Lower lobe of right lung (tissue), 2 donors: ENCODE data around the gene OR52I2. TPM values are rescaled to one million over a fixed set of nuclear protein-coding genes. Genes with fewer than 3 reads are reported as not detected.
A peak's percentile ranks its signal among the peaks of the same experiment; 100 is the strongest.

Source experiments
- ATAC-seq, 2 donors: fragments of 200-7000 bp; cut with Tn5 transposase; one replicate each; pipeline ENCODE4 v1.9.1; 2020 to 2022; ENCODE audit warnings: mild to moderate bottlenecking in 2 of 2, moderate library complexity in 2 of 2
- DNase-seq: peaks from one replicate; pipeline ENCODE4 v3.0.0-alpha.2; 2020
- H3K27ac ChIP-seq: fragments of 200-600 bp; one replicate; pipeline ENCODE4 v1.8.0; 2022
- H3K27me3 ChIP-seq: fragments of 200-600 bp; one replicate; pipeline ENCODE4 v1.8.0; 2022; ENCODE audit warnings: low read depth
- H3K36me3 ChIP-seq: fragments of 200-600 bp; one replicate; pipeline ENCODE4 v1.8.0; 2022; ENCODE audit warnings: mild to moderate bottlenecking
- H3K4me1 ChIP-seq: fragments of 200-600 bp; one replicate; pipeline ENCODE4 v1.8.0; 2022
- H3K4me3 ChIP-seq: fragments of 200-600 bp; one replicate; pipeline ENCODE4 v1.8.0; 2022; ENCODE audit warnings: mild to moderate bottlenecking
- H3K9me3 ChIP-seq: fragments of 200-600 bp; one replicate; pipeline ENCODE4 v1.8.0; 2022
- intact Hi-C: fragments of 100-400 bp; cut with DNase I; formaldehyde crosslinking; loops from one replicate; pipeline ENCODE4 v1.11.0; 2022
- total RNA-seq: library from RNA; stranded (reverse); fragmentation: NEBNext Ultra II Directional; extraction: Animal tissue kit (Norgen Biotek cat#: 25700); gene quantifications from one replicate; pipeline ENCODE4 v1.2.1, GENCODE V29; 2021
- TF ChIP-seq, protein P1 (sequence below): fragments of 200-600 bp; IDR thresholded peaks from one replicate; pipeline ENCODE4 v1.8.0; 2022; ENCODE audit warnings: antibody characterized with exemption, mild to moderate bottlenecking
- donor health status: DM: no; HTN: yes; CAD: no; lungs with severe emphysema.

OR52I2 gene
- total RNA-seq, 1 donor from 2014 or later: not detected

DNA sequence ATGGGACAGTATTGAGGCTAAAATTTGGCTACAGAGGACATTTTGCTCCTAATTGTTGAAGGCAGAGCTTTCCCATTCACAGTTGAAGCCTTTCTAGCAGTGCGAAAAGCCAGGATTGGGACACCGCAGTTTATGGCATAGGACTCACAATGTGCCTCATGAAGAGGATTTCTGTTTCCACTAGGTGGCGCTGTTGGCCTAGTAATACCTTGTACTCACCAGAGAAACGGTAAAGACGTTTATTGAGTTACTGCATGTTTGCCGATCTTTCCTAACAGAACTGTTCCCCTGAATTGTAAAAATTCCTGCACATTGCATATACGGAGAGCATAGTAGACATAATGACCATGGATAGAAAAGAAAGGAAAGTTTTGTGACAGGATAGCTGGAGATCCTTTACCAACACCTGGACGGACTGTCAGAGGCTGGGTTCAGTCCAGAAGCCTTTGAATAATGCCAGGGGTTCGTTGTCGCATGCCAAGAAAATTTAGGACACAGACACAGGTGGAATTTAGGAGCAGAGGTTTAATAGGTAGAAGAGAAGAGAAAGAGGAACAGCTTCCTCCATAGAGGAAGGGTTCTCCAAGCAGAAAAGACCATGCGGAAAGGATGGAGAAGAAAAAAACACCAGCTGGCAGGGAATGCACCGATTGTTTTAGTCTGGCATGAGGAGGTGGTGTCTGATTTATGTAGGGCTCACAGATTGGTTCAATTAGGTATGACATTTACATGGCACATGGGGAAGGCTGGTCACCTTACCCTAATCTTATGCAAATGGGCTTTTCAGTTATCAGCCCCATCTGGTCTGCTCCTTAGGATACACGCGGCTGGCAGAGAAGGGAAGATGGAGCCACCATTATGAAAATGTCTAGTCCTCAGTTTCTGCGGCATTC, 44.9 kb downstream of the OR52I2 start:
- Histone ChIP-seq H3K9me3 (no peaks in the 10 kb centered on the region), H3K4me3 (no peak overlapping the region), H3K27ac (no peak overlapping the region), H3K4me1 (no peaks in the 10 kb centered on the region), H3K27me3 (peaks cover 13% of the 10 kb centered on the region), H3K36me3 (no peaks in the 10 kb centered on the region)
- ATAC-seq: peak in 1 of 2 donors; percentile 59
- DNase-seq: no peak
- intact Hi-C loops: no loop called here
- TF ChIP-seq, protein P1, sequence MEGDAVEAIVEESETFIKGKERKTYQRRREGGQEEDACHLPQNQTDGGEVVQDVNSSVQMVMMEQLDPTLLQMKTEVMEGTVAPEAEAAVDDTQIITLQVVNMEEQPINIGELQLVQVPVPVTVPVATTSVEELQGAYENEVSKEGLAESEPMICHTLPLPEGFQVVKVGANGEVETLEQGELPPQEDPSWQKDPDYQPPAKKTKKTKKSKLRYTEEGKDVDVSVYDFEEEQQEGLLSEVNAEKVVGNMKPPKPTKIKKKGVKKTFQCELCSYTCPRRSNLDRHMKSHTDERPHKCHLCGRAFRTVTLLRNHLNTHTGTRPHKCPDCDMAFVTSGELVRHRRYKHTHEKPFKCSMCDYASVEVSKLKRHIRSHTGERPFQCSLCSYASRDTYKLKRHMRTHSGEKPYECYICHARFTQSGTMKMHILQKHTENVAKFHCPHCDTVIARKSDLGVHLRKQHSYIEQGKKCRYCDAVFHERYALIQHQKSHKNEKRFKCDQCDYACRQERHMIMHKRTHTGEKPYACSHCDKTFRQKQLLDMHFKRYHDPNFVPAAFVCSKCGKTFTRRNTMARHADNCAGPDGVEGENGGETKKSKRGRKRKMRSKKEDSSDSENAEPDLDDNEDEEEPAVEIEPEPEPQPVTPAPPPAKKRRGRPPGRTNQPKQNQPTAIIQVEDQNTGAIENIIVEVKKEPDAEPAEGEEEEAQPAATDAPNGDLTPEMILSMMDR: peak; percentile 57

DNA sequence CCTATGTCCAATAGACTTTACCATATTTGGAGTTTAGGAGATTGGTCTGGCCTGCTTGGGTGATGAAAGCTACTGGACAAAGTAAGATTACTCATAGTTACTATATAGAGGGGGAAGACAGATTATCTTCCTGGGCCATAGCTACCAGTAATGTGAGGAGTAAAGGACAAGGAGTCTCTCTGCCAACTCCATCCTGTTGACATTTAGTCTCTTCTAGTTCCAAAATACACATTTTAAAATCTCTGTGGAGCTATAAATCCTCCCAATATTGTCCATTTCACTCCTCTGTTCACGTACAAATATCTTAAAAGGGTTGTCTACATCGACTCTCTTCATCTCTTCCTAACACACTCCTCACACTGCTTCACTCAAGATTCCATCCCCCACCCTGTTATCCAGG, 54.6 kb downstream of the OR52I2 start:
- TF ChIP-seq, protein P1: no peak
- H3K27ac ChIP-seq: no peak overlapping the region
- no peaks in the 10 kb centered on the region for H3K36me3 ChIP-seq
- ATAC-seq (no peak), DNase-seq (no peak)
- H3K4me3 ChIP-seq: no peak overlapping the region
- peaks cover 5% of the 10 kb centered on the region for H3K4me1 ChIP-seq
- no peaks in the 10 kb centered on the region for H3K9me3 ChIP-seq
- intact Hi-C loops: no loop called here
- H3K27me3 ChIP-seq: peaks cover 5% of the 10 kb centered on the region

DNA sequence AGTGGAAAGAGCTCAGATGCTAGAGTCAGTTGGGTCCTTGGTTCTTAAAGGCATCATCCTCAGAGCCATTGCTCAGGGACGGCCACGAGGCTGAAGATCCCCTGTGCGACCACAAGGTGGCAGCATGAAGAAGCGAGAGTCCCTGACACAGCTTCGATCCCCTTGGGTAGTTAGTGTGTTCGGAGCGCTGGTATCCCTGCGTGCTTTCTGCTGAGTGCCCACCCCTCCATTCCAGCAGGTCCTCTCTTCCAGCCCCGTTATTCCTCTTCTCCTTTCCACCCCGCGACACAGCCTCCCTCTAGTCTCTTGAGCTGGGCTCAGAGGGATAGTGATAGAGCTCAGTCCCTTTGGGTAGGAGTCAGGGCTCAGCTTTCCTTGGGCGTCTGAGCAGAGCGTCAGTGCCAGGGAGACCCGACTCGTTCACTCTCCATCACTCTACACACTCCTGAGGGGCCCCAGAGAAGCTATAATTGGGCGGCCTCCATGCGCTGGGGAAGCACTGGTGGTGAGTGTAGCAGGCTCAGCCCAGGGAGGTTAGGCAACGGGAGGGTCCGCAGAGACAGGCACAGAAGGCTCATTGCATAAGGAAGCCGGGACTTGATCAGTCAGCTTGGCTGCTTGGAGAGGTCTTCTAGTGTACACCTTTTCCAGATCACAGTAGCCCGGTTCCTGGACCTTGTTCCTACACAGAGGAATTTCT, 55.6 kb downstream of the OR52I2 start, which contains the start of gene OR51D1:
TSS of gene OR51D1 (plus strand) at position 516 of the 700 bp plus-strand sequence. CDS start 2,314 bp downstream, outside the sequence.
- Histone ChIP-seq H3K9me3 (no peaks in the 10 kb centered on the region), H3K4me1 (peaks cover 5% of the 10 kb centered on the region), H3K27me3 (peaks cover 5% of the 10 kb centered on the region), H3K4me3 (peak within 1 kb of the TSS; percentile 12), H3K36me3 (no peaks in the 10 kb centered on the region), H3K27ac (no peak within 1 kb of the TSS)
- TF ChIP-seq, protein P1: peak; percentile 90
- DNase-seq: peak; percentile 74
- intact Hi-C loops: no loop called here
- ATAC-seq: peak; percentile 89 to 94

DNA sequence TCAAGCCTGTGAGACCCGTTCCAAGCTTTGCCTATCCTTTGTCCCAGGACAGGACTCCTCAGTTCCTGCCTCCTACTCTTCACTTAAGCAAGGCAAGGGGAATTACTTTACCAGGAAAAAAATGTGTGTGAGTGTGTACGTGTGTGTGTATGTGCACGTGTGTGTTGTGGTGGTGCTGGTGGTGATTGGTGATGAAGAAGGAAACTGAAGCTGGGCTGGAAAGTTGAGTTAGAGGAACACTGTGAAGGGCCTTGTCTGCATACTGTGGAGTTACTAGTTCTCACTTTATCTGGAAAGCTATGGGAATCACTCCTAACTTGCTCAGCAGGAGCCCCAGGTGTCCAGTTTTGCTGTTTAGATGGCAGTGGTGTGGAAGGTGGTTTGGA, 56.1 kb downstream of the OR52I2 start:
- H3K4me3 ChIP-seq: no peak overlapping the region
- H3K27me3 ChIP-seq: peaks cover 5% of the 10 kb centered on the region
- no peaks in the 10 kb centered on the region for H3K9me3 ChIP-seq
- TF ChIP-seq, protein P1: no peak
- no peak for ATAC-seq
- no peak overlapping the region for H3K27ac ChIP-seq
- intact Hi-C loops: no loop called here
- H3K36me3 ChIP-seq: no peaks in the 10 kb centered on the region
- peaks cover 5% of the 10 kb centered on the region for H3K4me1 ChIP-seq
- DNase-seq: no peak

DNA sequence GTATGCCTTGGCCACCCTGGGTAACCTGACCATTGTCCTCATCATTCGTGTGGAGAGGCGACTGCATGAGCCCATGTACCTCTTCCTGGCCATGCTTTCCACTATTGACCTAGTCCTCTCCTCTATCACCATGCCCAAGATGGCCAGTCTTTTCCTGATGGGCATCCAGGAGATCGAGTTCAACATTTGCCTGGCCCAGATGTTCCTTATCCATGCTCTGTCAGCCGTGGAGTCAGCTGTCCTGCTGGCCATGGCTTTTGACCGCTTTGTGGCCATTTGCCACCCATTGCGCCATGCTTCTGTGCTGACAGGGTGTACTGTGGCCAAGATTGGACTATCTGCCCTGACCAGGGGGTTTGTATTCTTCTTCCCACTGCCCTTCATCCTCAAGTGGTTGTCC, 58.4 kb downstream of the OR52I2 start:
- no peak for DNase-seq
- H3K27me3 ChIP-seq: peaks cover 5% of the 10 kb centered on the region
- H3K36me3 ChIP-seq: no peaks in the 10 kb centered on the region
- no peak overlapping the region for H3K4me3 ChIP-seq
- peaks cover 5% of the 10 kb centered on the region for H3K4me1 ChIP-seq
- no peaks in the 10 kb centered on the region for H3K9me3 ChIP-seq
- ATAC-seq: no peak
- H3K27ac ChIP-seq: no peak overlapping the region
- intact Hi-C loops: no loop called here
- TF ChIP-seq, protein P1: no peak
